SIG-M5 (cell line): ENCODE data around the gene DNAH9.

Source experiments
- DNase-seq: peaks from one replicate; lab custom pipeline; 2025; lab: John Stamatoyannopoulos, UW

The DNAH9 gene

GRCh38 chr17:11651089-11651488 is 52.8 kb downstream of the DNAH9 start:
- DNase-seq = no peak

- no peak for DNase-seq
Observed at GRCh38 chr17:11668618-11669017, 70.3 kb downstream of the DNAH9 start.

DNA sequence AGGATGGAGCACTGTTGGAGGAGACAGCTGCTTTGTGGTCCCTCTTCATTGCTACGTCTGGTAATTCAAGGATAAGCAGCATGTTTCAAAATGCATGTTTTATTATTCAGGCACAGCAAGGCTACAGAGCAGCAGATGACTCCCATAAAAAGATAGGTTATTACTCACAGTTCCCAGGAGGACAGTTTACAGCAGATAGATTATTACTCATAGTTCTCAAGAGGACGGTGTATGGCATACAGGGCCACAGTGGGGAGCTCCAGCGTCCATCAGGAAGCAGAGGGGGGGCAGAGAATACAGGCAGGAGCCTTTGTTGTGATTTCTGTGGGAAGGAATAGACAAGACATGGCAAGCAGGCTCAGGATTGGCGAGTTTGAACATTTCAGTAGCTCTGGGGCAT is 72.9 kb downstream of the DNAH9 start:
- DNase-seq = no peak

DNA sequence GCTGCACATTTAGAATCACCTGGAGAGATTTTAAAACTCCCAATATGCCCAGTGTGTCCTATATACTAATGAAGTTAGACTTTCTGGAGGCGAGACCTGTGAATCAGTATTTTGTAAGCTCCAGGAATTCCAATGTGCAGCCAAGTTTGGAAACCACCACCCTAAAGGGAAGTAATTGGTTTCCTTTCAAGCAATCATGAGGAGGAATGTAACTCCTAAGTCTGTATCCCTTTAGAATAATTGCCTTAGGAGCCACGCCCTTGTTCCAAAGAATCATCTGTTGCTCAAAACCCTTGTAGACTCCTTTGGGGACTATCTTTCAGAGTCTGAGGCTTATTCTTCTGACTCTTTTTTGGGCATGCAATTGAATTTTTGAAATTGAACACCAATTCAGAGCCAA is 84.4 kb downstream of the DNAH9 start:
- no peak for DNase-seq

DNA sequence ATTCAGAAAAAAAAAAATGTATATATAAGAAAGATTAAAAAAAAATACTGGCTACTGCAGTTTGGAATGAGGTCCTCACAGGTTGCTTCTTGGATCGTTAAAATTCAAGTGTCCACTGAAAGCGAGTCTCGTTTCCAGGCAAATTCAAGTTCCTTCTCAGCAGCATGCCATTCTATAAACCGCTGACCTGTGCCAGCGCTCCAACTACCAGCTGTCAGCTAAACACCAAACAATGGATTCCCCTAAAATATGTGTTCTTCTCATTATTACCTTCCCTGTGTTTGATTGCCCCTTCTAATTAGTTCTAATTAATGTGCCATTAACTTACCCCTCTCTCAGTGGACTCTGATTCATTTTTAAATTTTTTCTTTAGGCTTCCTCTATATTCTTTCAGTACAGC is 92.4 kb downstream of the DNAH9 start:
- DNase-seq = no peak

- DNase-seq = no peak
Observed at GRCh38 chr17:11692688-11693087, 94.4 kb downstream of the DNAH9 start.

- no peak for DNase-seq
Observed at GRCh38 chr17:11693284-11693683, 95.0 kb downstream of the DNAH9 start.

DNA sequence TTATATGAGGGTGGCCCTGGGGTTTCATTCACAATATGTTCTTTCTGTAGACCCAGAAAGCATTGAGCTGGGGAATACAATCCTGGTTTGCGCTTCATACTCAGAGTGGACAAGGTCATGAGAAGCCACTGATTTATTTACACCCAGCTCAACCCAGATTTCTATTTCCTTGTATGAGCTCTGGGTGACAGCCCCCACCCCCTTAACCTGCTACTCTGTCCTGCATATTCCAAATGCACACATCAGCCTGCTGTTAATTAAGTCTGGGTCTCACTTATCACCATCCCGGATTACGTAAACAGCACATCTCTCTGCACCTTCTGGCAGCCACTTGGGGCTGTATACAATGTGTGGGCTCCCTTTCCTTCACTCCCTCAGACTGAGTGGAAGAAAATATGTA is 102.4 kb downstream of the DNAH9 start:
- DNase-seq = no peak

- DNase-seq = no peak
Observed at GRCh38 chr17:11701911-11702310, 103.6 kb downstream of the DNAH9 start.

DNA sequence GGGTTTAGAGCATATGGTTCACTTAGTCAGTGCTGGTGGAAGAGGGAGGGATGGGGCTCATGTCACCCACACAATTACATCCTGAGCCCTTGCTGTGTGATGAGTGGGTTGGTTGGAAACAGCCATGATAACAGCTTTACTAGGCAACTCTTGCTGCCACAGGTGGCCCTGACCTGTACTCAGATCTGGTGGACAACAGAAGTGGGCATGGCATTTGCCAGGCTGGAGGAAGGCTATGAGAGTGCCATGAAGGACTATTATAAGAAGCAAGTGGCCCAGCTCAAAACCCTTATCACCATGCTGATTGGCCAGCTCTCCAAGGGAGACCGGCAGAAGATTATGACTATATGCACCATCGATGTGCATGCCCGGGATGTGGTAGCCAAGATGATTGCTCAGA is 105.8 kb downstream of the DNAH9 start:
- no peak for DNase-seq

DNA sequence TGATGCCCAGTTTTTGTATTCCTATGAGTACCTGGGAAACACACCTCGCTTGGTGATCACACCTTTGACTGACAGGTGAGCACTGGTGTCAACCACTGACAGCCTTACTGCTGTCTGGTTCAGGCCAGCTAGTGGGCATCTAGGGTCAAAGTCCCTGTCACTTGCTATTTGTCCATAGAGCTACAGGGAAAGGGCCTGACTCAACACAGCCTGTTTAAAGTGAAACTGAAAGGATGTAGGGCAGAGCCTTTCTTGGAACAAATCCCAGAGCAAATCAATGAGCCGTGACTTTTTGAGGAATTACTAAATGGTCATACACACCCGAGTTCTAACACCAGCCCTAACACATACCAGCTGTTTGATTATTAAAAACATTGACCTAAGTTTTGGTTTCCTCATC is 106.8 kb downstream of the DNAH9 start:
- DNase-seq = no peak

GRCh38 chr17:11707586-11707985 is 109.3 kb downstream of the DNAH9 start:
- no peak for DNase-seq

- no peak for DNase-seq
Observed at GRCh38 chr17:11712456-11712855, 114.2 kb downstream of the DNAH9 start.

DNA sequence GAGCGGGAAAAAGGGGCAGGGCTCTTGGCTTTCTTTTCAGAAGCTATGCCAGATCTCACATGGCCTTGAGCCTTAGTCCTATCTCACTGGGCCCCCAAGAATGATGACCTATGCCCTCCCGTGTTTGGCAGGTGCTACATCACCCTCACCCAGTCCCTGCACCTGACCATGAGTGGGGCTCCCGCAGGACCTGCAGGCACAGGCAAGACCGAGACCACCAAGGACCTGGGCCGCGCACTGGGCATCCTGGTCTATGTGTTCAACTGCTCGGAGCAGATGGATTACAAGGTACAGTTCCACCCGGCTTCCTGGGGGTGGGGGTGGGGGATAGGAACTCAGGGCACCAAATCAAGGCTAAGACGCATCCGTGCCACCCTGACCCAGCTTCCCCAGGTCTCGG is 120.9 kb downstream of the DNAH9 start:
- no peak for DNase-seq

- no peak for DNase-seq
Observed at GRCh38 chr17:11719856-11720255, 121.6 kb downstream of the DNAH9 start.

DNA sequence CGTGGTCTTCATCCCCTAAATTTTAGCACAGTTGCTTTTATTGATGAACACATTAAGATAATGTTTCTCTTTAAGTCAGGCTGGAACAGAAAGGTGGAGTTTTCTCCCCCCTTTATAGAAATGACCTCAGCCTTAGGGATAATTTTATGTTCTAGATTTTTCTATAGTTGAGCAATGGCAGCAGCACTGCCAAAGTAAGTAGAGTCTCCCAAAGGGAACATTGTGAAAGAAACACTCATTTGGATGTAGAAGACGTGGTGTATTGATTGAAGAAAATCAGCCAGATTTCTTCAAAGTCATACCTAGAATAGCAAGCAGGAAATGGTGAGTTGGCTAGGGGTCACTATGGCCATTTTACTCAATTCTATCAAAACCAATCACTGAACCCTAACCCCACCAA is 122.5 kb downstream of the DNAH9 start:
- no peak for DNase-seq

- no peak for DNase-seq
Observed at GRCh38 chr17:11730747-11731146, 132.5 kb downstream of the DNAH9 start.

- no peak for DNase-seq
Observed at GRCh38 chr17:11736613-11737312, 138.5 kb downstream of the DNAH9 start.

GRCh38 chr17:11737313-11737679 is 139.0 kb downstream of the DNAH9 start:
- no peak for DNase-seq

GRCh38 chr17:11738151-11738550 is 139.9 kb downstream of the DNAH9 start:
- no peak for DNase-seq

- no peak for DNase-seq
Observed at GRCh38 chr17:11739351-11739750, 141.1 kb downstream of the DNAH9 start.

- DNase-seq = no peak
Observed at GRCh38 chr17:11739848-11740247, 141.6 kb downstream of the DNAH9 start.

- DNase-seq = no peak
Observed at GRCh38 chr17:11742886-11743285, 144.6 kb downstream of the DNAH9 start.

DNA sequence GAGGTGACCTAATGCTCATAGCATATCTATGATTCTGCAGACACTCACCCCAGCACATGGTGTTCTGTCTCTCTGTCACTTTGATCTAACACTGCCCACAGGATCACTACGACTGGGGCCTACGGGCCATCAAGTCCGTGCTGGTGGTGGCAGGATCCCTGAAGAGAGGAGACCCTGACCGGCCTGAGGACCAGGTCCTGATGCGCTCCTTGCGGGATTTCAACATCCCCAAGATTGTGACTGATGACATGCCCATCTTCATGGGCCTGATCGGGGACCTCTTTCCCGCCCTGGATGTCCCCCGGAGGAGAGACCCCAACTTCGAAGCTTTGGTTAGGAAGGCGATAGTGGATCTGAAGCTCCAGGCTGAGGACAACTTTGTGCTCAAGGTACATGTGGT is 146.4 kb downstream of the DNAH9 start:
- DNase-seq = no peak

- no peak for DNase-seq
Observed at GRCh38 chr17:11747441-11747840, 149.2 kb downstream of the DNAH9 start.
